HG02610 (cell line): Measurements from ENCODE around the gene WDR82.
A peak's percentile ranks its signal among the peaks of the same experiment; 100 is the strongest.

ENCODE experiments used
- ATAC-seq: cut with Tn5 transposase; IDR thresholded peaks from one replicate; pipeline ENCODE4 v1.9.1; 2021; ENCODE audit warnings: mild to moderate bottlenecking, moderate library complexity; ENCODE audit not compliant: unreplicated experiment

Gene WDR82

DNA sequence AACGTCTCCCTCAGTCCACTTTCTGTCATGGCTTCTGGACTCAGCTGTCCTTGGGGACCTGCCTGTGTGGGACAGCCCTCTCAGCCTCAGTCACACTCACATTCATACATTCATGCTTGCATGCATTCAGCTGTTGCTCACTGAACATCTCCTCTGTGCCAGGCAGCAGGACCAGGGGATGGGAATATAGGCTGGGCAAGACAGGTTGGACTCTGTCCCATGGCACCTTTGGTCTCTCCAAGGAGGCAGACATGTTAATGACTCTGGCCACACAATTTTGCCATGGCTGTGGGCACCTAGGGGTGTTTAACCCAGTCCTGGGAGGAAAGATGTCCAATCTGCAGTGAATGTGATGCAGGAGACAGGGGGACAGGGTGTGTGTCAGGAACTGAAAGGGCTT lies 29.9 kb upstream of the WDR82 start:
- ATAC-seq, result no peak

GRCh38 chr3:52306978-52307377 lies 28.5 kb upstream of the WDR82 start:
- ATAC-seq, result no peak

- no peak for ATAC-seq
Measured at GRCh38 chr3:52305926-52306325, 27.5 kb upstream of the WDR82 start.

DNA sequence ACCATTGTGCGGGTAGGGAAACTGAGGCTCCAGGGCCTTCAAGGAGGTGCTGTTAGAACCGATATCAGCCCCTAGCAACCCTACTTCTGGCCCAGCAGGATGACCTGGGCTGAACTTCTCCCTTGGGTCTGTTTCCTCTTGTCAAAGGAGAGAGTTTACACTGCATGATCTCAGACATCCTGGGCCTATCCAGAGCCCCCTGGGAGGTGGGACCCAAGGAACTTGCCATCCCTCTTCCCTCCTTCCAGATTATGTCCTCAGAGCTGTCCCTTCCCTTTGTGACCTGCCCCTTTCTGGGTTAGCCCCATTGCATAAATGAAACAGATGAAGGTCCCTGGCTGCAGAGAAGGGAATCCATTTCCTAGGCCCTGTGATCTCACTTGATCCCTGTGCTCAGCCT lies 25.4 kb upstream of the WDR82 start:
- ATAC-seq, result no peak

DNA sequence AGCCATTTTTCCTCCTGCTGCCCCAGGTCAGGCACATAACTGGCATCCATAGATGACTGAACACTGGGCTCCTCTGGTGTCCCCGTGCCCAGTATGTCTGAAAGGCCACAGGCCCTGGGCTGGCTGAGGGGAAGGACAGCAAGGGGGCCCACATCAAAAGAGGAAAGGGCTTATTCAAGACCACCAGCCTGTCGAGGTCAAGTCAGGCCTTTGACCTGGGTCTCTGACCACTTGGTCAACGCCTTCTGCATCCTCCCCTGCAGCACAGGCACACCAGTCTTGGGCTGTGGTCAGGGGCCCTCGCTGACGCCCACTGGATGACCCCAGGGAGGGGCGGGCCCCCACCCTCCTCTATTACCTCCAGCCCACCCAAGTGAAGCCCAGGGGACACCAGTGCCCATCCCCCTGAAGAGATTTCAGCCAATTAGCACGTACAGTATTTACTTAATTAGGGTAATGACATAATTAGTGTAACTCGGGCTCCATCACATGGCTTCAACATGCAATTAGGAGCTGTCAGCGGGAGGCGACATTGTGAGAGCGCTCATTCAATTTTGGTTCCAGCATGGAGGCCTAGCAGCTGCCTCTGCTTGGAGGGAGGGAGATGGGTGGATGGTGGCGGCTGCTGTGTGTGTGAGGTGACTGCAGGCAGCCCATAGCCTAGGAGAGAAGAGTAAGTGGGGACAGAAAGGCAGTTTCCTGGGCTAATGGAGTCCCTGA lies 24.1 kb upstream of the WDR82 start:
- ATAC-seq, result no peak

- ATAC-seq, result peak; percentile 37
Measured at GRCh38 chr3:52299879-52300611, 21.6 kb upstream of the WDR82 start.

DNA sequence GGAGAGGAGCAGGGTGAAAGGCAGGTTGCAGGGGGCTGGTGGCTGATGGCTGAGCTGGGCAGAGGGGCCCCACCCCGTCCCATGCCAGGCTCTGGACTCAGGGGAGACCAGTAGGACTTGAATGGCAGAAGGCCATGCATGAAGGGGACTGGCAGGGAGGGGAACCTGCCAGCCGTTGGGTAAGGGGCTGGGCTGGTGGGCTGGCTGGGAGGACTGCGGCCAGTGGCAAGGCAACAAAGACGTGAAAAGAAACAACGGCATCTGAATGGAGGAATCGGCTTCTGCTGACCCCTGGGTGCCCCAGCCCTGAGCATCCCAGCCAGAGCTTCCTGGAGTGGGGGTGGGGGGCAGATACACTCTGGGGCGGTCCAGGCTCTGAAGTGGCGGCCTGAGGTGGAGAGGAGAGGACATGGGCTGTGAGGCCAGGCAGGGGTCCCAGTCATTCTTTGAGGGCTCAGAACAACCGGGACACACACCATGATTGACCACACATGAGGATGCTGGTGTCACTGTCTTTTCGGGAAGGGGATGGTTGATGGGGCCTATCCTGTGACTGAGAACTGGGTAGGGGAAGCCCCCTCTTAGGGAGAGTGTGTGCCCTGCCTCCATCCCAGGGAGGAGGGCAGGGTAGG lies 20.9 kb upstream of the WDR82 start:
- ATAC-seq, result no peak

DNA sequence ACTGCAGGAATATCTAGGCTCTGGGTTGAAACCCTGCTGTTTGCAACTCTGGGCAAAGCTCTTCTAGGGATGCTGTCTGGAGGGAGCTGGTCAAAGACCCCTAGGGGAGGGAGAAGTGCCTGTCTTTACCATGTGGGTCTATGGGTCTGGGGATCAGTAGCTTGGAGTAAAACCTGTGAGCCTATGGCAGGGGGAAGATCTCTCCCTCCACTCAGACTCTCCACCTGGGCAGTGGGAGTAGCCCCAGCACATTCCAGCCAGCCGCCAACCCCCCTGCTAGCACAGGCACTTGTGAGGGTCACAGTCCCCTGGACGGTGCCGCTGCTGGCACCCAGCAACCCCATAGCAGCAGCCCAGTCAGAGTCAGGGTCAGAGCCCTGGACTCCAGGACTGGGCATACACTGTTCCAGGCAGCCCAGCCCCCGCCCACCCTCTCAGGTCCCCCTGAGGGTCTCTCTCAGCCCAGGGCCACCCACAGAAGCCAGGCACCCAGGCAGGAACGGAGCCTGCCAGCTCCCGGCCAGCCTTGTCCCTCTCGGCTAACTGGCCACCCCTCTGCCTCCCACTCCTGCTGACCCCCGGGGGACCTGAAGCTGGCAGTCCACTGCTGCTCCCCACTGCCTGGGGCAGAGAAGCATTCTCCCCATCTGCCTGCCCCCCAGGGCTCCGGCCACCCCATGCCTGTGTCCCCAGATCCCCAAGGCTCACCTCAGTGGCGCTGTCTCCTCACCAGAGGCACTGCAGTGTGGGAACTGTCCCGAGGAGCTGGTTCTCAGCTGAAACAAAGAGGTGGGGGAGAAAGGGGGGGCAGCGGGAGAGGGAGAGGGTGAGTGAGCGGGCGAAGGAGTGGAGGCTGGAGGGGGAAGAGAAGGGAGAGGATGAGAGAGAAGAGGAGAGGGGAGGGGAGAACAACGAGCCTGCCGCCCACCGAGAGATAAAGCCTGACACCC lies 20.0 kb upstream of the WDR82 start:
- ATAC-seq, result no peak

GRCh38 chr3:52297242-52298148 lies 19.0 kb upstream of the WDR82 start:
- ATAC-seq, result no peak

GRCh38 chr3:52295671-52296208 lies 17.3 kb upstream of the WDR82 start:
- no peak for ATAC-seq

GRCh38 chr3:52294320-52295150 lies 16.1 kb upstream of the WDR82 start:
- ATAC-seq, result no peak

DNA sequence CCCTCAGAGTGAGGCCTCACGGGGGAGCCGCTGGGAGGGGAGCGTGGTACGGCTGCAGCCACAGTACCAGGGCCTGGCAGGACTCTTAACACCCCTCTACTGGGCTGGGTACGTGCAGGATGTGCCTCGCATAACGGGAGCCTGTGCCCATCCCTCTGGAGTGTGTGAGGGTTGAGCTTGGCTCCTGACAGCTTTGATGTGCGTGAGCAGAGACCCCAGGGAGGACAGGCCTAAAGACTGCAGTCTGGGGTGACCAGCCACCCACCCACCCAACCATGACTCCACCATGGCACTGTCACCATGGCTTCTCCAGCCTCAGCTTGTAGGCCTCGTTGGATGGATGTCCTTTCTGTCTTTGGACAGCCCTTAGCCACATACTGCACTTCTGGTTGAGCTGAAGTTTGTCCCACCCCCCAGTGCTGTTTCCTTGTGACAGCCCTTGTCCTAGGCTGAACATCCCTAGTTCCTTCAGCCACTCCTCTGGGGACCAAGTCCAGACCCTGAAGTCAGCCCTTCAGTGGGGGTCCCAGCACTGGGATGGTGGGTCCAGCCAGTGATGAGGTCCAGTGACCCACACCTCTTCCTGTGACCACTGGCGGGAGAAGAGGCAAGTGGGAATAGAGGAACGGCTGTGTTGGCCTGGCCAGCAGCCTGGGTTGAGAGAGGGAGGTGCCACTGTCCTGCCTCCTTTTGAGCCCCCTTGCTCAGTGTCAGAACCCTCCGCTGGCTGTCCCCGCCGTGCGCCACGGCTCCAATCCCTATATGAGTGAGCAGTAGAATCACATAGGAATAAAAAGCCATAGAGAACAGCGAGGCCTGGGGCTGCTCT lies 15.3 kb upstream of the WDR82 start:
- ATAC-seq, result no peak

- ATAC-seq, result no peak
Measured at GRCh38 chr3:52292247-52293065, 14.0 kb upstream of the WDR82 start.

GRCh38 chr3:52291508-52292181 lies 13.2 kb upstream of the WDR82 start:
- ATAC-seq, result no peak

- ATAC-seq, result no peak
Measured at GRCh38 chr3:52290596-52291507, 12.4 kb upstream of the WDR82 start.
